ENCODE measurements around the gene CITED1.

DNA sequence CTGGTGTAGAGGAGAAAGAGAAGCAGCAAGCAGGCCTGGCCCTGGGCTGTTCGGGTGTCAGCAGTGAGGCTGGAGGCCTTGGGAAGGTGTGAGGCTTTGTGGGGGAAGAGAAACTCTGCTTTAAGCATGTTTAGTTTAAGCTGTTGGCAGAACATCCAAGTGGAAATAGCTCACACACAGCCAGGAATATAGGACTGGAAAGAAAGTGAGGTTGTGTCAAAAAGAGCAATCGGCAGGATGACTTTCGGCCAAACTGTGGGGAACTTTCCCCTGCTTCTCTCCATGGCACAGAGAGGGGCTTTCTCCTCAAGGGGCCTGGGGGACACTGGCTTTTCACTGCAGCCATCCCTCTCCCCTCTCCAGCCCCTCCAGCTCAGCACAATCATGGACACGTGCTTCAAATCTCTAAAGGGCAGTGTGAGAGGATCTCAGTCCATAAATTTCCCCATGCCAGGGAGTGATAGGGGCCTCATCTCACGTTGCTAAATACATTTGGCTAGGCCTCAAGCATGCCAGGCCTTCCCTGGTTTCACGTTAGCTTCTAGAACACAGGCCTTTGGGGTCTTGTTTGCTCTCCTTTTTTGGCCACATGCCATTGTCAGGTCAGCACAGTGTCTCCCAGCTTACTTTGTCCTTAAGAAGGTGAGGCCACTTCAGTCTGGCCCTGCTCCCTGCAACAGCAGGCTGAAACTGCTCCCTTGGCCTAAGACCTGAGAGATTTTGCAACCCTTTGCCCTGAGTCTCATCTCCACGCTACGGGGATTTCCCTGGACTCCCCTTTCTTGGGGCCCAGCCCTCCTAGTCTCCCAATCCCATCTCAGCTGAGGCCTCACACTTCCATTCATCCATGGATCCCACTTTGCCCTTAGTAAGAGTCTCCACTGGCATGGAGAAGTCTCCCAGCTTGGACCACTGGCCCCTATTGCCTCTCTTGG, 8.3 kb upstream of the CITED1 start:
- TF ChIP-seq CTCF (IDR thresholded peaks at IDR 0.05): no peak
- no peak for TF ChIP-seq POLR2A (IDR thresholded peaks at IDR 0.05)
